Mammary epithelial cell (primary cell): ENCODE measurements around the gene NMNAT2.

Experiments
- EZH2 ChIP-seq: IDR thresholded peaks from 2 replicates; pipeline ENCODE4 v1.6.1; 2012; ENCODE audit warnings: low read length, inconsistent platforms, borderline replicate concordance
- TF ChIP-seq, protein P1 (sequence below), 2 donors: IDR thresholded peaks in 1 of 2; conservative IDR thresholded peaks in 1 of 2; 2 replicates each; pipeline ENCODE4 v1.5.1; 2011 to 2012; ENCODE audit warnings: inconsistent platforms in 2 of 2, low read length in 2 of 2, mild to moderate bottlenecking in 2 of 2, control low read depth in 1 of 2, low read depth in 1 of 2; ENCODE audit not compliant: insufficient read depth in 1 of 2; ENCODE audit errors: extremely low read depth in 1 of 2

DNA sequence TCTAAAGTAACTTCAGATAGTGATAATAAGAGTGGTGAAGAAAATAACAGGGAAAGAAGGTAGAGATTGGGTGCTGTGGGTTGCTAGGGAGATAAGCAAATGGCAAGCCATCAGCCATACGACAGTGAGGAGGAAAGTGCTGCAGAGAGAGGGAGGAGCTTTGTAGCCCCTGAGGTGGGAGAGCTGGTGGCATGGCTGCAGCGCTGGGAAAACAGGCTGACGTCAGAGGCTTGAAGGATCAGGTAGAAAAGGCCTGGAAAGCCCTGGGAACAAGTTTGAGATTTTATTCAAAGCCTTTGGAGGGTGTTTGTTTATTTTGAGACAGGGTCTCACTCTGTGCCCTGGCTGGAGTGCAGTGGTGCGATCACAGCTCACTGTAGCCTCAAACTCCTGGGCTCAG is 109.5 kb downstream of the NMNAT2 start:
- TF ChIP-seq, protein P1, sequence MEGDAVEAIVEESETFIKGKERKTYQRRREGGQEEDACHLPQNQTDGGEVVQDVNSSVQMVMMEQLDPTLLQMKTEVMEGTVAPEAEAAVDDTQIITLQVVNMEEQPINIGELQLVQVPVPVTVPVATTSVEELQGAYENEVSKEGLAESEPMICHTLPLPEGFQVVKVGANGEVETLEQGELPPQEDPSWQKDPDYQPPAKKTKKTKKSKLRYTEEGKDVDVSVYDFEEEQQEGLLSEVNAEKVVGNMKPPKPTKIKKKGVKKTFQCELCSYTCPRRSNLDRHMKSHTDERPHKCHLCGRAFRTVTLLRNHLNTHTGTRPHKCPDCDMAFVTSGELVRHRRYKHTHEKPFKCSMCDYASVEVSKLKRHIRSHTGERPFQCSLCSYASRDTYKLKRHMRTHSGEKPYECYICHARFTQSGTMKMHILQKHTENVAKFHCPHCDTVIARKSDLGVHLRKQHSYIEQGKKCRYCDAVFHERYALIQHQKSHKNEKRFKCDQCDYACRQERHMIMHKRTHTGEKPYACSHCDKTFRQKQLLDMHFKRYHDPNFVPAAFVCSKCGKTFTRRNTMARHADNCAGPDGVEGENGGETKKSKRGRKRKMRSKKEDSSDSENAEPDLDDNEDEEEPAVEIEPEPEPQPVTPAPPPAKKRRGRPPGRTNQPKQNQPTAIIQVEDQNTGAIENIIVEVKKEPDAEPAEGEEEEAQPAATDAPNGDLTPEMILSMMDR (conservative IDR thresholded peaks at IDR 0.05 in 1 of 2, IDR thresholded peaks at IDR 0.05 in 1 of 2; ENCODE audit: extremely low read depth in 1 of 2, insufficient read depth in 1 of 2, low read depth in 1 of 2, low read length in 2 of 2), result no peak
- no peak for TF ChIP-seq EZH2
